ENCODE measurements around the gene KDM4B. TPM values are rescaled to one million over a fixed set of nuclear protein-coding genes. Genes with fewer than 3 reads are reported as not detected.

The KDM4B gene
- total and polyA plus RNA-seq, 10 of the 15 experiments (the other 5 are each of a cell fraction or from before 2014, with no cell fraction given), result 0.47 to 49.6 (median 16.2) TPM

DNA sequence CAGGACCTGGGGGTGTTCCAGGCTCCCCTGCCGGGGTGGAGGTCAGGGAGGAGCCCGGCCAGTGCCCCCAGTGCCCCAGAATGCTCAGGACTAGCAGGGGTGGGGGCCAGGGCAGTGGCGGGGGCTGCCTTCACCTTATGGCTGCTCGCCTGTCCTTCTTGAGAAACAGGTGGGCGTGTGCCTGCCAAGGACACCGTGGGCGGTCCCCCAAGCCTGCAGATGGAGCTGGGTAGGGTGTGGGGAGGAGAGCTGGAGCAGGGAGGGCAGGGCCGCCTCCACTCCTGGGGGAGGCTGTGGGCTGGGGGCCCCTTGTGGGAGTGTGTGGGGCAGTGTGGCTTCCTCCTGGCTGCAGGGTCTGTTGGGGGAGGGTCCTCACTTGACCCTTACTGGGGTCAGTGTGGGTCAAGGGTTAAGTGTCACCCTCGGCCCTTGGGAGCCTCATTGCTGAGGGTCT lies 160.1 kb downstream of the KDM4B start:
- ATAC-seq, result no peak
- ChIA-PET RAD21 (ENCODE audit: unreplicated experiment) (no interaction called here), SMC1A (ENCODE audit: uncharacterized antibody, unreplicated experiment) (no interaction called here), POLR2A (interaction anchor here (0.5 to 0.9 kb wide), 3 partner anchors 200 to 202 kb away, joined by 3 to 6 read pairs (median 3); no protein-coding TSS in a partner anchor), CTCF (interaction anchor here (1.5 kb wide), 1 partner anchor 81 kb away, joined by 3 read pairs; no protein-coding TSS in a partner anchor)
- Histone ChIP-seq H3K79me2 (ENCODE audit: control insufficient read depth, insufficient read depth, low read length) (peaks cover 29% of the 10 kb centered on the region), H4K20me1 (ENCODE audit: control insufficient read depth, insufficient read depth) (no peaks in the 10 kb centered on the region), H3K4me3 (no peak overlapping the region), H2AFZ (ENCODE audit: control insufficient read depth, low read depth, low read length) (no peak overlapping the region), H3K27me3 (replicated peaks in 1 of 2; ENCODE audit: control insufficient read depth in 2 of 2, insufficient read depth in 2 of 2, low read length in 1 of 2) (no peaks in the 10 kb centered on the region), H3K36me3 (ENCODE audit: control insufficient read depth in 2 of 2, insufficient read depth in 2 of 2, low read length in 1 of 2) (peaks cover 2 to 4% of the 10 kb centered on the region in 2 experiments), H3K4me1 (ENCODE audit: control insufficient read depth, insufficient read depth, low read length) (peaks cover 58% of the 10 kb centered on the region), H3K4me2 (ENCODE audit: control insufficient read depth, insufficient read depth) (0 out of 2 replicates have a peak overlapping the region, but pooled peaks have one; percentile 79), H3K27ac (ENCODE audit: control insufficient read depth, insufficient read depth) (peak overlapping the region; percentile 100; the same call in 1 of the 2 replicates), H3K9ac (ENCODE audit: control insufficient read depth, insufficient read depth, low read length) (no peak overlapping the region), H3K9me3 (replicated peaks; ENCODE audit: control insufficient read depth, insufficient read depth, low read length) (no peaks in the 10 kb centered on the region)
- no peak for DNase-seq (ENCODE audit: low read depth, low spot score)
- TF ChIP-seq SMAD1 (IDR thresholded peaks at IDR 0.05; ENCODE audit: low read depth, partially characterized antibody) (no peak), NR2F1 (conservative IDR thresholded peaks at IDR 0.05) (peak; percentile 46; the same call in 1 of the 2 replicates), NR2C1 (IDR thresholded peaks at IDR 0.05) (peak; percentile 55; the same call in 1 of the 2 replicates), RB1 (IDR thresholded peaks at IDR 0.05; ENCODE audit: borderline replicate concordance) (no peak), WRNIP1 (IDR thresholded peaks at IDR 0.05; ENCODE audit: borderline replicate concordance, low read depth, low read length) (no peak), CREB1 (IDR thresholded peaks at IDR 0.05; ENCODE audit: low read depth) (no peak), EGR1 (IDR thresholded peaks at IDR 0.05; ENCODE audit: borderline replicate concordance in 1 of 2, low read depth in 2 of 2, low read length in 2 of 2) (peak in 1 of 2 experiments; percentile 45; a peak in 1 of 3 replicates), EP300 (IDR thresholded peaks at IDR 0.05; ENCODE audit: borderline replicate concordance in 1 of 2, control insufficient read depth in 1 of 2, low read depth in 2 of 2, low read length in 2 of 2) (no peak), PML (IDR thresholded peaks at IDR 0.05; ENCODE audit: low read length) (no peak), ZNF217 (IDR thresholded peaks at IDR 0.05) (no peak)
- TF ChIP-seq, protein P1, sequence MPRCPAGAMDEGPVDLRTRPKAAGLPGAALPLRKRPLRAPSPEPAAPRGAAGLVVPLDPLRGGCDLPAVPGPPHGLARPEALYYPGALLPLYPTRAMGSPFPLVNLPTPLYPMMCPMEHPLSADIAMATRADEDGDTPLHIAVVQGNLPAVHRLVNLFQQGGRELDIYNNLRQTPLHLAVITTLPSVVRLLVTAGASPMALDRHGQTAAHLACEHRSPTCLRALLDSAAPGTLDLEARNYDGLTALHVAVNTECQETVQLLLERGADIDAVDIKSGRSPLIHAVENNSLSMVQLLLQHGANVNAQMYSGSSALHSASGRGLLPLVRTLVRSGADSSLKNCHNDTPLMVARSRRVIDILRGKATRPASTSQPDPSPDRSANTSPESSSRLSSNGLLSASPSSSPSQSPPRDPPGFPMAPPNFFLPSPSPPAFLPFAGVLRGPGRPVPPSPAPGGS (IDR thresholded peaks at IDR 0.05; ENCODE audit: borderline replicate concordance, insufficient read depth, low read depth, low read length, poor library complexity, severe bottlenecking), result no peak
- WGBS (ENCODE audit: insufficient coverage, insufficient replicate concordance, low lambda C conversion rate, missing lambda C conversion rate), result 87% methylated on average over 8 of the region's 9 CpGs
- FAIRE-seq, result no peak
- no TSS peak for BruUV-seq (replicated peaks)
- in situ Hi-C loops (cut with MboI), result no loop called here
- intact Hi-C loops (cut with micrococcal nuclease; ENCODE audit: unreplicated experiment), result no loop called here

Measured in GM12878 (cell line).